Measurements from ENCODE around the gene RUNX2.

The RUNX2 gene

DNA sequence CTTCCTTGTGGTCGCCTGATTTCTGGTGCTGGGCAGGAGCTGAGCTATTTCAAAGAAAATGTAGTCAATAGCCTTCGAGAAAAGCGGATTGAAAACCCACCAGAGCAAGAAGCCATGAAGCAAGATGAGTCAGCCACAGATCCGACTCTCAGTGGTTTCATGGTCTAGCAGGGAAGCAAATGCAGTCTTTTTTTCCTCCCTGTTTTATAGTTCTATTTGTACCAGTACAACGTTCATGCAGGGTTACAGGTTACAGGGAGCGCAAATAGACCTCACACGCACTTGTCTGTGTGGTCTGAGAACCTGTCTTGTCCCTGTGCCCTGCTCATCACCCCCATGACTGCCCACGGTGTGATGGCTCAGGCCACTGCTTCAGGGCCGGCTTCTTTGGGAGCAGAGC is 359.4 kb downstream of the RUNX2 start:
- H3K4me2 ChIP-seq: no peak overlapping the region
- H3K27ac ChIP-seq: no peak overlapping the region
- H3K4me3 ChIP-seq (IDR thresholded peaks at IDR 0.05; ENCODE audit: insufficient read depth, low read depth, low read length): no peak overlapping the region
- H3K4me1 ChIP-seq (ENCODE audit: low read depth, poor library complexity, severe bottlenecking): peaks cover 31% of the 10 kb centered on the region
- no peak for TF ChIP-seq CTCF (conservative IDR thresholded peaks at IDR 0.05; ENCODE audit: low read depth, low read length)
- H2AFZ ChIP-seq (ENCODE audit: low read depth): no peak overlapping the region
- no peaks in the 10 kb centered on the region for H4K20me1 ChIP-seq (ENCODE audit: insufficient read depth)
- no peaks in the 10 kb centered on the region for H3K79me2 ChIP-seq (ENCODE audit: insufficient read depth, low read depth)
- H3K9ac ChIP-seq: no peak overlapping the region
- no peaks in the 10 kb centered on the region for H3K36me3 ChIP-seq (ENCODE audit: insufficient read depth)
- no peaks in the 10 kb centered on the region for H3K27me3 ChIP-seq (ENCODE audit: insufficient read depth, low read depth)

DNA sequence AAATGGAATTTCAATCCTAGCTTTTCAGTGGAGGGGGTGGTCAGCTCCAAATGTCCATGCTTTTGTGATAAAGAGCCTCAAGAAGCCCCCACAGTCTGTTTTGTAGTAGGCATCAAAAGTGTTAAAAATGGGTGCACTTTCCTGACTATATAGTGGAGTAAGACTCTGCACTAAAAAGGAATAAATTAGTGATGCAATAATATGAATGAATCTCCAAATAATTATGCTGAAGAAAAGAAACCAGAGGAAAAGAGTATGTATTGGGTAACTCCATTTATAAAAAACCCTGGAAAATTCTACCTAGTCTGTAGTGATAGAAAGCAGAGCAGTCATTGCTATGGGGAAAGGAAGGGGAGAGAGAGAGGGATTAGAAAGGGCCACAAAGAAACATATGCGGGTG is 360.1 kb downstream of the RUNX2 start:
- Histone ChIP-seq H3K9ac (no peak overlapping the region), H3K4me1 (ENCODE audit: low read depth, poor library complexity, severe bottlenecking) (peaks cover 25% of the 10 kb centered on the region), H3K4me3 (IDR thresholded peaks at IDR 0.05; ENCODE audit: insufficient read depth, low read depth, low read length) (no peak overlapping the region), H3K27me3 (ENCODE audit: insufficient read depth, low read depth) (no peaks in the 10 kb centered on the region), H4K20me1 (ENCODE audit: insufficient read depth) (no peaks in the 10 kb centered on the region), H3K4me2 (no peak overlapping the region), H2AFZ (ENCODE audit: low read depth) (no peak overlapping the region), H3K27ac (no peak overlapping the region), H3K36me3 (ENCODE audit: insufficient read depth) (no peaks in the 10 kb centered on the region), H3K79me2 (ENCODE audit: insufficient read depth, low read depth) (no peaks in the 10 kb centered on the region)
- no peak for TF ChIP-seq CTCF (conservative IDR thresholded peaks at IDR 0.05; ENCODE audit: low read depth, low read length)

GRCh38 chr6:45689926-45690615 is 361.9 kb downstream of the RUNX2 start:
- H3K4me2 ChIP-seq: no peak overlapping the region
- H3K9ac ChIP-seq: no peak overlapping the region
- H2AFZ ChIP-seq (ENCODE audit: low read depth): no peak overlapping the region
- no peak overlapping the region for H3K27ac ChIP-seq
- H3K79me2 ChIP-seq (ENCODE audit: insufficient read depth, low read depth): no peaks in the 10 kb centered on the region
- no peaks in the 10 kb centered on the region for H4K20me1 ChIP-seq (ENCODE audit: insufficient read depth)
- no peaks in the 10 kb centered on the region for H3K27me3 ChIP-seq (ENCODE audit: insufficient read depth, low read depth)
- no peaks in the 10 kb centered on the region for H3K36me3 ChIP-seq (ENCODE audit: insufficient read depth)
- H3K4me3 ChIP-seq (IDR thresholded peaks at IDR 0.05; ENCODE audit: insufficient read depth, low read depth, low read length): no peak overlapping the region
- H3K4me1 ChIP-seq (ENCODE audit: low read depth, poor library complexity, severe bottlenecking): peaks cover 6% of the 10 kb centered on the region
- TF ChIP-seq CTCF (conservative IDR thresholded peaks at IDR 0.05; ENCODE audit: low read depth, low read length): no peak

- Histone ChIP-seq H2AFZ (ENCODE audit: low read depth) (no peak overlapping the region), H3K4me3 (IDR thresholded peaks at IDR 0.05; ENCODE audit: insufficient read depth, low read depth, low read length) (no peak overlapping the region), H3K79me2 (ENCODE audit: insufficient read depth, low read depth) (no peaks in the 10 kb centered on the region), H3K36me3 (ENCODE audit: insufficient read depth) (no peaks in the 10 kb centered on the region), H4K20me1 (ENCODE audit: insufficient read depth) (no peaks in the 10 kb centered on the region), H3K4me2 (no peak overlapping the region), H3K27me3 (ENCODE audit: insufficient read depth, low read depth) (no peaks in the 10 kb centered on the region), H3K9ac (no peak overlapping the region), H3K27ac (no peak overlapping the region), H3K4me1 (ENCODE audit: low read depth, poor library complexity, severe bottlenecking) (peaks cover 6% of the 10 kb centered on the region)
- no peak for TF ChIP-seq CTCF (conservative IDR thresholded peaks at IDR 0.05; ENCODE audit: low read depth, low read length)
These were observed 362.7 kb downstream of the RUNX2 start for GRCh38 chr6:45690846-45691245.
